ENCODE results near the gene MARK3.
"Not testable (repeated sequence)": the region's sequence is repeated elsewhere in the genome, so short reads cannot be mapped to it uniquely, and the experiment has no call there.

Gene MARK3

DNA sequence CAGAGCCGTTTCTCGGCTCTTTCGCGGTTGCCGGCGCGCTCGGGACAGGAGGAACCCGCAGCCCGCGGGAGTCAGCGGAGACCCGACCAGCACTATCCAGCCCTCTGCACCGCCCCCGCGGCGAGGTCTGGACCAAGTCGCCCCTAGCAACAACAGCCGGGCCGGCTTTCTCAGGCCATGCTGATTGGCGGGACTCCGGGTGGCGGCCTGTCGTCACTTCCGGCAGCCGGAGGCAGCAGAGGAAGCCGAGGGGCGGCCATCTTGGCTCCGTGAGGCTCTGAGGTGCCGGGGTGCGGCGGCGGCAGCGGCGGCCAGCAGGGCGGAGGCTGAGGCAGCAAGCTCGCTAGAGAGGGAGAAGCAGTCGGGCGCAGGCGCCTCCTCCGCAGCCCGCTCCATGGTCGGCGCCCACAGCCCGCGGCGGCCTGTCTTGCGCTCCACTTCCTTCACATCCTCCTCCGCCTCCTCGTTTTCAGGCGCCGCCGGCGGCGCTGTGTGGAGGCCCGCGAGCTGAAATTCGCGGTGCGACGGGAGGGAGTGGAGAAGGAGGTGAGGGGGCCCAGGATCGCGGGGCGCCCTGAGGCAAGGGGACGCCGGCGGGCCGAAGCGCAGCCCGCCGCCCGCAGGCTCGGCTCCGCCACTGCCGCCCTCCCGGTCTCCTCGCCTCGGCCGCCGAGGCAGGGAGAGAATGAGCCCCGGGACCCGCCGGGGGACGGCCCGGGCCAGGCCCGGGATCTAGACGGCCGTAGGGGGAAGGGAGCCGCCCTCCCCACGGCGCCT, at the start of gene MARK3:
Gene MARK3 (plus strand): TSS at position 264 of the 777 bp plus-strand sequence. CDS start 615 bp downstream, outside the sequence.
- peak within 1 kb of the TSS; percentile 95 for H3K4me3 ChIP-seq (ENCODE audit: low read depth, low read length)
- DNase-seq (ENCODE audit: low read depth) = peak; percentile 88

DNA sequence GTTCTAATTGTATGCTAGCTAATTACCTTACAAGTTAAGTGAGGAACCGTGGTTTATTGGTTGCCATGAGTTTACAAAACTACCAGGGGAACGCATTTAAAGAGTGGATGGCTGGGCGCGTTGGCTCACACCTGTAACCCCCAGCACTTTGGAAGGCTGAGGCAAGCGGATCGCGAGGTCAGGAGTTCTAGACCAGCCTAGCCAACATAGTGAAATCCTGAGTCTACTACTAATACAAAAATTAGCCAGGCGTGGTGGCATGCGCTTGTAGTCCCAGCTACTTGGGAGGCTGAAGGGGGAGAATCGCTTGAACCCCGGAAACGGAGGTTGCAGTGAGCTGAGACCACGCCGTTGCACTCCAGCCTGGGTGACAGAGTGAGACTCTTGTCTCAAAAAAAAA, 49.0 kb upstream of the MARK3 start:
- DNase-seq (ENCODE audit: low read depth) = no peak
- no peak overlapping the region for H3K4me3 ChIP-seq (ENCODE audit: low read depth, low read length)

DNA sequence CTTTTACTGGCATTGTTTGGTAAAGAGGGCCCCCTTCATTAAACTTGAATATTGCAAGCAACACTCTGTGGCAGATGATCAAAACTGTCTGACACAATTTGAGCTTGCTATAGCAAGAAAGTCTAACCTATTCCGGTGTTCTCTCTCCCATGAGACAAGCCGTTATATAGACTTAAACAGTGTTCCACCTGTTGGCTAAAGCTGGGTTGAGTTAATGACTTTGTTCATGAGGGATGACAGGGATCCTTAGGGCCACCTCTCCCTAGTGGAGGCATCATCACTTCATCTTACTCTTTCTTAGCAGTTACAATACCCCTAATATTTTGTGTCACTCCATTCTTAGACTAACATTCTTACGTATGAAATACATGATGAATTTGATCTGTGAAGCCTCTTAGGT, 47.4 kb upstream of the MARK3 start:
- DNase-seq (ENCODE audit: low read depth) = no peak
- no peak overlapping the region for H3K4me3 ChIP-seq (ENCODE audit: low read depth, low read length)

DNA sequence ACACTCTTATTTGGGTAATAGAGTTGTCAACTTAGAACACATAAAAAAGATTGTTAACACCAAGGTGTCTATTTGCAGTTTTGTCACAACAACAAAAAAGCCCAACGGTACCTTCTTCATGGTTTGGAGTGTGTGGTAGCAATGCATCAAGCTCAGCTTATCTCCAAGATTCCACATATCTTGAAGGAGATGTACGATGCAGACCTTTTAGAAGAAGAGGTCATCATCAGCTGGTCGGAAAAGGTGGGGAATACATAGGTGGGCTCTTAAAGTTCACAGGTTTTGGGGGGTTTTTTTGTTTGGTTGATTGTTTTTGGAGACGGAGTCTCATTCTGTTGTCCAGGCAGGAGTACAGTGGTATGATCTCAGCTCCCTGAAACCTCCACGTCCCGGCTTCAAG, 45.7 kb upstream of the MARK3 start:
- no peak for DNase-seq (ENCODE audit: low read depth)
- no peak overlapping the region for H3K4me3 ChIP-seq (ENCODE audit: low read depth, low read length)

DNA sequence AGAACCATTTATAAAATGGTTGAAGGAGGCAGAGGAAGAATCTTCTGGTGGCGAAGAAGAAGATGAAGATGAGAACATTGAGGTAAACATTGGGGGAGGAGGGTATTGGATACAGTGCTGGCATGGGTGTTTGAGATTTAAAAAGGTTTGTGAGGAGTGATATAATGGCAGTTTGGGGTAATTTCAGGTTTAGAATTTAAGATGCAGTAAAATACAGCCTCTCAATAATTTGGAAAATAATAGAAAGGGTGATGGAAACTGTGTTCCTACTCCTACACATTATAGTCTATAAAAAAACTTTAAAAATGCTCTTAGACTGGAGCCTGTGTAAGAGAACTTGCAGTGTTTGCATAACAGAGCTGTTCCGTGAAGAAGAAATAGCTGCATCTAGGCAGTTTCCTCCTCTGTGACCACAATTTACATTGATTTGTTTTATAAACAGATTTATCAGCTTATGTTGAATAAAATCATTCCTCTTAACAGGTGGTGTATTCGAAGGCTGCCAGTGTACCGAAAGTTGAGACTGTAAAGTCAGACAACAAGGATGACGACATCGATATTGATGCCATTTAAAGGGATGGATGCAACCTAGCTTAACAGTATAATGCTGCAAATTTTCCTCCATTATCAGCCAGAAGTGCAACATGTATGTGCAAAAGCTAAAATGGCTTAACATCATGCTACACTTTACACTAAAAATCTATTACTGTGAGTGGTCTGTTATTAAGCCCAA, 44.6 kb upstream of the MARK3 start:
- DNase-seq (ENCODE audit: low read depth) = no peak
- H3K4me3 ChIP-seq (ENCODE audit: low read depth, low read length) = no peak overlapping the region

DNA sequence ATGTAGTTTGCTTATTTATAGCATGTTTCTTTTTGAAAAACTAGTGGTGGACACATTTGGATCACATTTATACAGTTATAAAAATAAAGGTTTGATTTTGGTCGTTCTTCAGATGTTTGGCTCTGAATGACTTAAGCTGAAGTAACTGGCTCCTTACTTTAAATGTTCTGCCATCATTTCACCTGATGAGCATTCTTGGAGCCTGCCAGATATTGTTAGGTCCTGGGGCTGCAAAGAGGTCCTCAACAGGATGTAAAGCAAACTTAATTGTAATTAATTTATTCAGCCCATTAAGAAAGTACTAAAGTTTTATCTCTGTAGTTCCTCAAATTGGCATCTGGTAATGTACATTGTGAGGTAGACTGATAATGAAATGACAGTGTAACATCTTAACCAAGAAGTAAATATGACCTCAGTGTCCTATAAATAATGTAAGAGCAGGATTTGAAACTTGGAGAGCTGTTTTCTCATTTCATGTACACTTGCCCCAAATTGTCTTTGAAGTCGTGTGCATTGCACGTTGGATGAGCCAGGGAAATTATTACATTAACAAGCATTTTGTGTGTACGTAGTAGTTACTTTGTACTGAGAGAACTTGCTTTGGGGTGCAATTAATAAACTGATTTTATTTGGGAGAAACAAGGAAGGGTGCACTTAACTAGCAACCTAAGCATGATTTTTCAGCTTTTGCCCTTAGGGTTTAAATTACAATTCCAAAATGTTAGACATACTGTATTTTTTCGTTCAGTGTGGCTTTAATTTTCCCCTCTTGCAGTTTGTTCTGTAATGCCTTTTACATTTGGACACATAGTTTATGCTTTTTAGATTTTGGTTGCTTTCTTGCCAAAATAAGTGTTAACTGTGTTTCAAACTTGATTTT, 43.7 kb upstream of the MARK3 start:
- no peak for DNase-seq (ENCODE audit: low read depth)
- H3K4me3 ChIP-seq (ENCODE audit: low read depth, low read length) = no peak overlapping the region

DNA sequence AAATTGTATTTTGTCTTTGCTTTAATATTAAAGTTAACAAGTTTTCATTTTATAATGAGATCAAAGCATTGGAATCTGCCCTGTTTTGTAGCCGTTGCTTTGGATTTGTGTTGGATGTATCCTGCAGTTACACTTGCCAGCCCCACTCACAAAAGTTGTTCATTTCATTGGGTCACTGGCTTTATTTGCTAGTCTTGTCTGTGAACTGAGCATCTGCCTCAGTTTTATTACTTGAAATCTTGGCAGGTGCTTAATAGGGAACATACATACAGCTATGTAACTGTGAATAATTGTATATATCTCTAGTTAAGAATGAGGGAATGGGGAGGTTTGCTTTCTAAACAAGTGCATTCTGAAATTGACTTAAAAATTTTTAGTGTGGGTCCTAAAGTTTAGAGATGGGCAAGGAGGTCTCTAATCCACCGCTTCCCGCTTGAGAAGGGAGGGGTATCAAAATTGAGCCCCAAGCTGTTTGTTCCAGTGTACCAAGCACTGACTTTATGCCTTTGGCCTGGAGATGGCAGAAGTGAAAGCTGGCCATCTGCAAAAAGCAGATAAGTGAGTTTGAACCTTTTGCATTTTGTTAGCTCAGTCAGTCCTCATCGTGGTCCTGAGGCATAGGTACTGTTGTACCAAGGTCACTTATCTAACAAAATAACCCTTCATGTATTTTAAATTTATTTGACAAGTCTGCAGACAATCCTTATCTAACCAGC, 41.9 kb upstream of the MARK3 start:
- no peak for DNase-seq (ENCODE audit: low read depth)
- H3K4me3 ChIP-seq (ENCODE audit: low read depth, low read length) = no peak overlapping the region

DNA sequence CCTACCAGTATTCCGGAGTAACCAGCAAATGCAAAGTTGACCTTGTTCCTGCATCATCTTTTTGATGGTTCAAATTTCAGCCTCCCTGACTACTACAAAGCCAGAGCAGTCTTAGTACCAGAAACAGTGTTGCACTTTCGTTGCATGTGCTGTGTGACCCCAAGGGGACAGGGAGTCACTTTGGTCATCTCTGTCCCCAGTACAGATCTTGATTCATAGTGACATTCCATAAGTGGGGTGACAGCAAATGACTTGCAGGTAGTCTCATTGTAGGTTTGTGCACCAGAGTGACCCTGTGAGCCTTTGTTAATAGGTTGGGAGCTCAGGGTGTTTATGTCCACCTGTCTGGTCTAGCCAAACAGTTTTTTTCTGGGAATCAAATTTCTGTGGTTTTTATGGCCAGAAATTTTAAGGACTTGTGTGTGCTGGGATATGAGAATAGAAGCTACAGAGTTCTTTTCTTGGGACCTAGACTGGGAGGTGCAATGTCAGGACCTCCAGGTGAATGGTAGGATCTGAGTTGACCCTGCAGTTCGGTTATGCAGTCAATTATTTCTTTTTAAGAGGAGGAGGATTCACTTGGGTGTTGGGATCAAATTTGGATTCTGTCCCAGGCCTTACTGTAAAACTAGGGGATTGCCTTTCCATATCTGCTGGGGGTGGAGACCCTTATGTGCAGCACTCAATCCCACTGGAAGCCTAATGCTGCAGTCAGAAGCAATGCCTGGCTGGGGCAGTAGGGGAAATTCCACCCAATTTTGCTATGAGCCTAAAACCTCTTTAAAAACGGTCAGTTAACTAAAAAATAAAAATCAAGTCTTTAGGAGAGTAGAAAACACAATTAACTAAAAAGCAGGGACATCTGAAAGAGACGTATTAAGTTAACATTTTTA, 41.1 kb upstream of the MARK3 start:
- H3K4me3 ChIP-seq (ENCODE audit: low read depth, low read length) = no peak overlapping the region
- no peak for DNase-seq (ENCODE audit: low read depth)

DNA sequence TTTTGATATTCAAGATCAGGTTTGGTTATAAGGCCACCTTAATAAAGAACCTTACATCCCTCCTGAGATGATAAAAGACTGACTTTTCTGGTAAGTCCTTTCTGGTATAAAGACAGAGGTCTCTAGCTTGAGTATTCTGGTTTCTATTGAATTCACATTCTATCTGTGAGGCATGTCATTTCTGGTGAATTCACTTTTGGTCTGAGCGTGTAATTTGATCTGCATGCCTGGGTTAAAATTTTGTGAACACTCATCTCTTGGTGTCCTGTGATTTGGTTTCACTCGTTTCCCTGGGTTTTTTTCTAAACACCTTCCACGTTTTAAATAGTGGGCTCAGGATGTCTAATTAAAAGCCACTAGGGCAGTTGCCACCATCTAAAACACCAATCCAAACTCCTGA, 38.9 kb upstream of the MARK3 start:
- H3K4me3 ChIP-seq (ENCODE audit: low read depth, low read length) = no peak overlapping the region
- no peak for DNase-seq (ENCODE audit: low read depth)

DNA sequence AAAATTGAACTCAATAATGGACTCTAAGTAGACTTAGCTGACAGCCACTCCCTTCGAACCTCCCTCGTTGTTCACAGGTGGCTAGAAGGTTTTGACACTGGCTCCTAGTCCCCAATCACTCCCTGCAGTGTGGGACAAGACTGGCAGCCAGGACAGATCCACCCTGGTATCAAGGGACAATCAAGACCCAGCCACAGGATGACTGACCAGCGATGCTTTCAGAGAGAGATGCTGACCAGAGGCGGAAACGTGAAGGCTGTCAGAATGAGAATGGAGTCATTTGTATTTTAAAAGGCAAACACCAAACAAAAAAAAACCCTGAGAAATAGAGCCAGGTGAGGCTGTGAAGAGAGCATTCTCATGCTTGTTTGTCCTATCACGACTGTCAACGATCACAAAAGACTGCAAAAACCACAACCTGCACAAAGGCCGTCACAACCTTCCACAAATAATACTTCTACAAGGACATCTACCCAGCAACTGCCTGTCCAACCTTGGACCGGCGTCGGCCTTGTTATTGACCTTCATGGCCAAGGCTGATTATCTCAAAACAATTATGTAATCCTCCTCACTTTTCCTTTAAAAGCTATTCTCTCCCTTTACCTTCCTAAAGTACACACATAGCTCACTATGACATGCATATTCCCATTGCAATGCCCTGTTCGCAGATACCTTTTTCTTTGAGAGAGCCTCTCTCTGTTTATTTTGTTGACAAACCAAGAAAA, 38.0 kb upstream of the MARK3 start:
- no peak overlapping the region for H3K4me3 ChIP-seq (ENCODE audit: low read depth, low read length)
- no peak for DNase-seq (ENCODE audit: low read depth)

DNA sequence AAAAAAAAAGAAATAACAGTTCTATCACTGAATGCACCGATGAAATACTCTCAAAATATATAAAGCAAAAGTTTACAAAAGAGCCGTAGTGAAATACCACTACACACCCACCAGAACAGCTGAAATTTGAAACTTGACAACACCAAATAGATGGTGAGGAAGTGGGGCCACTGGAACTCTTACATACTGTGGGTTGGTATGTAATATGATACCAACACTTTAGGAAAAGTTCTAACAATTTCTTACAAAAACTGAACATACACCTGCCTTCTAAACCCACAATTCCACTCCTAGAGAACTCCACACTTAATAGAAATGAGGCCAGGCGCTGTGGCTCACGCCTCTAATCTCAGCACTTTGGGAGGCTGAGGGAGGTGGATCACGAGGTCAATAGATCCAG, 37.1 kb upstream of the MARK3 start:
- DNase-seq (ENCODE audit: low read depth) = no peak
- H3K4me3 ChIP-seq (ENCODE audit: low read depth, low read length) = no peak overlapping the region

DNA sequence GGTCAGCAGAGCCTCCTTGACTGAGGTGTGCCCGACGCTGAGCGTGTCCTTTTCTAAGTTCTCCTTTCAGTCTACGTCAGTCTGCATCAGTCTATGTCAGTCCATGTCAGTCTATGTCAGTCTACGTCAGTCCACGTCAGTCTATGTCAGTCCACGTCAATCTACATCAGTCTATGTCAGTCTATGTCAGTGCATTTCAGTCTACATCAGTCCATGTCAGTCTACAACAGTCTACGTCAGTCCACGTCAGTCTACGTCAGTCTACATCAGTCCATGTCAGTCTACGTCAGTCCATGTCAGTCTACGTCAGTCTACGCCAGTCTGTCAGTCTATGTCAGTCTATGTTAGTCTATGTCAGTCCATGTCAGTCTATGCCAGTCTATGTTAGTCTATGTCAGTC, 35.2 kb upstream of the MARK3 start:
- H3K4me3 ChIP-seq (ENCODE audit: low read depth, low read length) = no peak overlapping the region
- DNase-seq (ENCODE audit: low read depth) = no peak

DNA sequence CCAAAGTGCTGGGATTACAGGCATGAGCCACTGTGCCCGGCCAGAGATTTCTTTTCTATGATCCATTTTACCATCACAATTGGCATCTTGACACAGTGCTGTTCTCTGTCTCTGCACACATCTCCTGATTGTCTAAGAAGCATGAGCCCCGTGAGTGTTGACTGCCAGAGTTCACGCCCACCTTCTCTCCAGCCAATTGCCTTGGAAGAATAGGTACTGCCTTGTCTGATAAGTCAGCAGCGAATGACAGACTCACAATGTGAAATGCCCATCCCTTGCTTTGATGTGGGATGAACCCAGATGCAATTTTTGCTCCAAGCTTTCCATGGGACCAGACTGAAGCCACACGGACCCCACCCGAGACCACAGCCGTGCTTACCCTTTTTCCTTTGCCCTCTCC, 31.9 kb upstream of the MARK3 start:
- no peak overlapping the region for H3K4me3 ChIP-seq (ENCODE audit: low read depth, low read length)
- DNase-seq (ENCODE audit: low read depth) = no peak

DNA sequence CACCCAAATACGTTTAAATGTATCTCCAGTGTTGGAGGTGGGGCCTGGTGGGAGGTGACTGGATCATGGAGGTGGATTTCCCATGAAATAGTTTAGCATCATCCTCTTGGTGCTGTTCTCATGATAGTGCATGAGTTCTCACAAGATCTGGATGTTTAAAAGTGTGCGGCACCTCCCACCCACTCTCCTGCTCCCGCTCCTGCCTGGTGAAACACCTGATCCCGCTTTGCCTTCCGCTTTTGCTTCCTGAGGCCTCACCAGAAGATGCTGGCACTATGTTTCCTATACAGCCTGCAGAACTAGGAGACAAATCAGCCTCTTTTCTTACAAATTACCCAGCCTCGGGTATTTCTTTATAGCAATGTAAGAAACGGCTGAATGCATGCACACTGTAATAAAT, 31.1 kb upstream of the MARK3 start:
- DNase-seq (ENCODE audit: low read depth) = no peak

DNA sequence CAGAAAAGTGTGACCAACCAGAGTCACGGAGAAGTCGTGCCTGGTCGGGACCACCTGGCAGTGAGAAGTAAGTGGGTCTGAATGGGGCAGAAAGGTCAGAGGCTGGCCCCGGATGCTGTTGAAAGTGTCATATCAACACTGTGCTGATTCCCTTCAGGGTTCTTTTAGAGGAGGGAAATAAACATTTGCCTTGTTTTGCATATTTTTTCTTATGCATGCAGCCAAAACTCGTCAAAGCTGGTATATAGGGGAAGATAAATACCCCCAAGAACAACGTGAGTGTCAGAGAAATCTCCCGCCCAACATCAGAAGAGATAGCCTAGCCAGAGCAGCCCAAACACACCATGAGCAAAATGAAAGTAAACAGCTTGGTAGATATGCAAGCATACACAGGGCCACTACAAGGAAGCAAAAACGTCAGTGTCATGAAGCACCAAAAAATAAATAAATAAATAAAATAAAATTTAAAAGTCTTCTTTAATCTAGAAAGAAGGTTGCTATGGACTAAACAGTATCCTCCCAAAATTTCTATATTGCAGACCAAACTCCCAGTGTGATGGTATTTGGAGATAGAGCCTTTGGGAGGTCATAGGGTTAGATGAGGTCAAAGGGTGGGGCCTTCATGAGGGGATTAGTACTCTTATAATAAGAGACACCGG, 29.1 kb upstream of the MARK3 start:
- no peak overlapping the region for H3K4me3 ChIP-seq (ENCODE audit: low read depth, low read length)
- DNase-seq (ENCODE audit: low read depth) = no peak

More for the DNA sequence above, 31.1 kb upstream of the MARK3 start:
- no peak overlapping the region for H3K4me3 ChIP-seq (ENCODE audit: low read depth, low read length)

DNA sequence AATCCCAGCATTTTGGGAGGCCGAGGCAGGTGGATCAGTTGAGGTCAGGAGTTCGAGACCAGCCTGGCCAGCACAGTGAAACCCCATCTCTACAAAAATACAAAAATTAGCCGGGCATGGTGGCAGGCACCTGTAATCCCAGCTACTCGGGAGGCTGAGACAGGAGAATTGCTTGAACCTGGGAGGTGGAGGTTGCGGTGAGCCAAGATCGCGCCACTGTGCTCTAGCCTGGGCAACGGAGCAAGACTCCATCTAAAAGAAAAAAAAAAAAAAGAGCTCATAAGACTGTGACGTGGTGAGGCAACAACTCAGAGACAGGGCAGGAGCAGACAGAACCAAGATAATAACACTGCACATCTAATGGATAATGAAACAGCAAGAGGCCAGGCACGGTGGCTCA, 27.7 kb upstream of the MARK3 start:
- not testable (repeated sequence) for H3K4me3 ChIP-seq (ENCODE audit: low read depth, low read length); DNase-seq (ENCODE audit: low read depth)

DNA sequence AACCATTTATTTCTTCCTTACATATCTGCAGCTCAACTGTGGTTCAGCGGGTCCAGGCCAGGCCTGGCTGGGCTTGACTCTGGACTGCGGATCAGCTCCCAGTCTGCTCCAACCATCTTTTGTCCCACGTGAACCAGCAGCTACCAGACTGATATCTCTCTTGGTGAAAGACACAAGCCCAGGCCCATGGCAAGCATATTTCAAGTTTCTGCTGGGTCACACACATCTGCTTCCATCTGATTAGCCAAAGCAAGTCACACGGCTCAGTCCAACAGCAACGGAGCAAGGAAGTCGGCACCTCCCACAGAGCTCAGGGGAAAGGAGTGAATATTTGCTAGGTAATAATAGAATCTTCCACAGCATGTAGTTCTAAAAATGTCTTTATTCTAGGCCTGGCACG, 24.7 kb upstream of the MARK3 start:
- H3K4me3 ChIP-seq (ENCODE audit: low read depth, low read length) = no peak overlapping the region
- no peak for DNase-seq (ENCODE audit: low read depth)
